Activated B cell treated with CpG ODN at 0.5 μM for 24 hours (primary cell): ENCODE data around the gene RAB35. TPM values are rescaled to one million over a fixed set of nuclear protein-coding genes. Genes with fewer than 3 reads are reported as not detected.

ENCODE experiments used
- ATAC-seq: fragments of 200-7000 bp; cut with Tn5 transposase; one replicate; pipeline ENCODE4 v1.10.0; 2021; ENCODE audit warnings: low read depth, mild to moderate bottlenecking, moderate library complexity
- CTCF ChIA-PET: fragments of 350-600 bp; sonication (Branson Sonifier 250); formaldehyde crosslinking; loops from one replicate; lab custom pipeline; 2021; ENCODE audit warnings: antibody characterized with exemption; lab: Charles Lee
- POLR2A ChIA-PET: fragments of 350-600 bp; sonication (Branson Sonifier 250); formaldehyde crosslinking; loops from one replicate; lab custom pipeline; 2021; ENCODE audit warnings: antibody characterized with exemption; lab: Charles Lee
- DNase-seq: peaks from one replicate; pipeline ENCODE4 v3.0.0; 2022
- H3K27ac Mint-ChIP-seq: one replicate; pipeline ENCODE4 v1.8.0; 2020; ENCODE audit warnings: mixed read lengths
- H3K27me3 Mint-ChIP-seq: one replicate; pipeline ENCODE4 v1.8.0; 2021; ENCODE audit warnings: mixed read lengths
- H3K36me3 Mint-ChIP-seq: one replicate; pipeline ENCODE4 v1.8.0; 2021; ENCODE audit warnings: low read depth, mixed read lengths
- H3K4me1 Mint-ChIP-seq: one replicate; pipeline ENCODE4 v1.8.0; 2021; ENCODE audit warnings: mixed read lengths
- H3K4me3 Mint-ChIP-seq: one replicate; pipeline ENCODE4 v1.8.0; 2020; ENCODE audit warnings: mild to moderate bottlenecking, mixed read lengths
- H3K9me3 Mint-ChIP-seq: one replicate; pipeline ENCODE4 v1.8.0; 2020; ENCODE audit warnings: mixed read lengths
- intact Hi-C: fragments of 100-400 bp; cut with micrococcal nuclease; formaldehyde crosslinking; loops from one replicate; pipeline ENCODE4 v1.15.1; 2024
- total RNA-seq: library from RNA; stranded (reverse); gene quantifications from 2 replicates; pipeline ENCODE4 v1.2.3, GENCODE V29; 2022
- TF ChIP-seq, protein P1 (sequence below): fragments of 200-600 bp; IDR thresholded peaks from one replicate; pipeline ENCODE4 v1.8.0; 2022; ENCODE audit warnings: antibody characterized with exemption, mild to moderate bottlenecking

Gene RAB35
- total RNA-seq, 1 donor from 2014 or later = 45.6 TPM

DNA sequence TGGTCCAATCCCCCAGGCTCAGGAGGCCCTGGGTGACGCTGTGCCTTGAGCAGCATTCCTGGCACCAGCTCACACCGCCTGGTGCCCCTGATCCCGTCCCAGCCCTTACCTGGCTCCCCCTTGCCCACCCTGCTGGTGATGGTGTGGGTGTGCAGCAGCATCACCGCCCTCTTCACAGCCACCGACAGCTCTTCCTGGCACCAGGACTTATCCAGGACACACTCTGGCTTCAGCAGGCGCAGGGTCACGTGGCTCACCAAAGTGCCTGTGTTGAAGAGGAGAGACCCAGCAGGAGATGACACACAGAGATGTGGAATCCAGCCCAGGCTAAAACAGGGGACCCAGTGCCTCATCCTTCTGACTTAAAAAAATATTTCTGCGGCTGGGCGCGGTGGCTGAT is 41.8 kb upstream of the RAB35 start:
- Mint-ChIP-seq H3K4me3 (no peak overlapping the region), H3K9me3 (no peaks in the 10 kb centered on the region), H3K27ac (no peak overlapping the region), H3K27me3 (no peaks in the 10 kb centered on the region), H3K36me3 (peaks cover 97% of the 10 kb centered on the region), H3K4me1 (no peaks in the 10 kb centered on the region)
- CTCF ChIA-PET = no interaction called here
- intact Hi-C loops = no loop called here
- TF ChIP-seq, protein P1, sequence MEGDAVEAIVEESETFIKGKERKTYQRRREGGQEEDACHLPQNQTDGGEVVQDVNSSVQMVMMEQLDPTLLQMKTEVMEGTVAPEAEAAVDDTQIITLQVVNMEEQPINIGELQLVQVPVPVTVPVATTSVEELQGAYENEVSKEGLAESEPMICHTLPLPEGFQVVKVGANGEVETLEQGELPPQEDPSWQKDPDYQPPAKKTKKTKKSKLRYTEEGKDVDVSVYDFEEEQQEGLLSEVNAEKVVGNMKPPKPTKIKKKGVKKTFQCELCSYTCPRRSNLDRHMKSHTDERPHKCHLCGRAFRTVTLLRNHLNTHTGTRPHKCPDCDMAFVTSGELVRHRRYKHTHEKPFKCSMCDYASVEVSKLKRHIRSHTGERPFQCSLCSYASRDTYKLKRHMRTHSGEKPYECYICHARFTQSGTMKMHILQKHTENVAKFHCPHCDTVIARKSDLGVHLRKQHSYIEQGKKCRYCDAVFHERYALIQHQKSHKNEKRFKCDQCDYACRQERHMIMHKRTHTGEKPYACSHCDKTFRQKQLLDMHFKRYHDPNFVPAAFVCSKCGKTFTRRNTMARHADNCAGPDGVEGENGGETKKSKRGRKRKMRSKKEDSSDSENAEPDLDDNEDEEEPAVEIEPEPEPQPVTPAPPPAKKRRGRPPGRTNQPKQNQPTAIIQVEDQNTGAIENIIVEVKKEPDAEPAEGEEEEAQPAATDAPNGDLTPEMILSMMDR = no peak
- POLR2A ChIA-PET = no interaction called here
- DNase-seq (no peak), ATAC-seq (no peak)

DNA sequence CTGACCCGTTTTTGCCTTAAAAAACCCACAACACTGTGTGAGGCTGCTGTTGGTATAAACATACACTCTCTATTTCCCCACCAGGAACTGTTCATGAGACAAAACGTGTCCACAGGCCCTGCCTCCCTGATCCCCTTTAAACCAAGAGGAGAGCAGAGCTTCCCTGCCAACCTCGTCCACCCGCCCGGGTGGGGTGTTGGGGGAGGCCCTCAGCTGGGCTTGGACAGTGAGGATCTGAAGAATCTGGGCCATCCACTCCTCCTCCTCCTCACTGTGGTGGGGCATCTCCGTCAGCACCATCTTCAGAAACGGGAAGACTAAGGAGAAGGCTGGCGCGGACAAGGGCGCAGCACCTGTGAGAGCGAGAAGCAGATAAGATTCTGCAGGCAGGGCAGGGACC is 41.1 kb upstream of the RAB35 start:
- Mint-ChIP-seq H3K27ac (no peak overlapping the region), H3K9me3 (no peaks in the 10 kb centered on the region), H3K4me3 (no peak overlapping the region), H3K27me3 (no peaks in the 10 kb centered on the region), H3K4me1 (no peaks in the 10 kb centered on the region), H3K36me3 (peaks cover 93% of the 10 kb centered on the region)
- ATAC-seq = no peak
- CTCF ChIA-PET = no interaction called here
- TF ChIP-seq, protein P1 = no peak
- POLR2A ChIA-PET = no interaction called here
- intact Hi-C loops = no loop called here
- no peak for DNase-seq

DNA sequence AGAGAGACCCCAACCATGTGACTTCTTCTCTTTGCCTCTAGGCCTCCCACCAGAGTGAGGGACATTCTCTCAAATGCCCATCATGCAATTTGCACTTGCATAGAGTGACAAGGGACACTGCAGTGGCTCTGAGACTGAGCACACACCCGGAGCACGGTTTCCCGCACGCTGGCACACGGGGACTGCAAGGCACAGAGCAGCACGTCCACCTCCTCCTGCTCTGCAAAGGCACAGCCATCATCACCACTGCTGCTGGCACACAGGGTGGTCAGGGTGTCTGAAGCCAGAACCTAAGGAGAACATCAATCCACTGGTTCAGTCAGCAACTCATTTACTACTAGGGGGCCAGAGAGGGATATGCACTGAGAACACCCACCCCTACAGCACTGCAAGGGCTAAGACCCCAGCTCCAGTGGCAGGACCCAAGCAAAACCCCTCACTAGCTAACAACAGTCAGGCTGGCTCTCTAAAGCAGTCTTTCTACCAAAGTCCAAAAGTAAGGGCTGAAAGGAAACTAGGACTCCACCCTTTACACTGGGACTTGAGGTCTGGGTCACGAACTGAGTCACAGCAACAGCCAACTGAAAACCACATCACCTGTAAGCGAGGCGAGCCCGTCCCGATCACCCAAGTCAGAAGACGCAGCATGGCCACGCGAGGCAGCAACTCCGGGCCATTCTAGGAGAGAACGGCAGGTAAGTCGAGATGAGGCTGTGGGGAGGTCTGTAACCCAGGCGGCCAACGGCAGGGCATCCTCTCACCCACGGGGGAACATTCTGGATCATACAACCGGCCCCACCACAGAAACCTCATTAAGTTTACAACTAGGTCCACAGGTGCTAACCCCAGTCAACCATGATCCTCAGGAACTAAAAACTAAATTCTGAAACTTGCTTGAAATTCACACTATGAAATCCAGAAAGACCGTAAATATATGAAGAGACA is 40.0 kb upstream of the RAB35 start:
- no peaks in the 10 kb centered on the region for H3K27me3 Mint-ChIP-seq
- no peaks in the 10 kb centered on the region for H3K9me3 Mint-ChIP-seq
- no peak for DNase-seq
- no peak for ATAC-seq
- H3K36me3 Mint-ChIP-seq = peaks cover 88% of the 10 kb centered on the region
- POLR2A ChIA-PET = no interaction called here
- CTCF ChIA-PET = no interaction called here
- H3K4me3 Mint-ChIP-seq = no peak overlapping the region
- no peak overlapping the region for H3K27ac Mint-ChIP-seq
- H3K4me1 Mint-ChIP-seq = no peaks in the 10 kb centered on the region
- TF ChIP-seq, protein P1 = no peak
- intact Hi-C loops = no loop called here

DNA sequence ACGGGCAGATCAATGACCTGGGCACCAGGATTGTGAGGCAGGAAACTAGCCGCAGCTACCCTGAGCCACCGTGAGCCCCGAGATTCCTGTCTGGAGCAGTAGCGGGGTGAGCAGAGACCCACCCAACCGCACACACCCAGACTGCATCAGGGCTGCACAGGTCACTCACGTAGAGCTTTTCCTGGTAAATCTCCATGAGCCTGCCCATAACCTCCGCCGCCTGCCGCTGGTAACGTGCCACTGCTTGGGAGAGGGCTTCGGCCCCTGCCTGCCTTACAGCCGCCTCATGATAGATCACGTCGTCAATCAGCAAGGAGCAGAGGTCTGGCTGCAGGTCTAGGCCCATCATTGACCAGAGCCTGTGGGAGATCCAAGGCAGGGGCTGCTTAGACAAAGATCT is 38.5 kb upstream of the RAB35 start:
- ChIA-PET POLR2A (no interaction called here), CTCF (no interaction called here)
- H3K9me3 Mint-ChIP-seq = no peaks in the 10 kb centered on the region
- TF ChIP-seq, protein P1 = no peak
- intact Hi-C loops = no loop called here
- no peak for ATAC-seq
- DNase-seq = no peak
- no peak overlapping the region for H3K4me3 Mint-ChIP-seq
- H3K4me1 Mint-ChIP-seq = no peaks in the 10 kb centered on the region
- H3K27me3 Mint-ChIP-seq = no peaks in the 10 kb centered on the region
- no peak overlapping the region for H3K27ac Mint-ChIP-seq
- peaks cover 86% of the 10 kb centered on the region for H3K36me3 Mint-ChIP-seq

DNA sequence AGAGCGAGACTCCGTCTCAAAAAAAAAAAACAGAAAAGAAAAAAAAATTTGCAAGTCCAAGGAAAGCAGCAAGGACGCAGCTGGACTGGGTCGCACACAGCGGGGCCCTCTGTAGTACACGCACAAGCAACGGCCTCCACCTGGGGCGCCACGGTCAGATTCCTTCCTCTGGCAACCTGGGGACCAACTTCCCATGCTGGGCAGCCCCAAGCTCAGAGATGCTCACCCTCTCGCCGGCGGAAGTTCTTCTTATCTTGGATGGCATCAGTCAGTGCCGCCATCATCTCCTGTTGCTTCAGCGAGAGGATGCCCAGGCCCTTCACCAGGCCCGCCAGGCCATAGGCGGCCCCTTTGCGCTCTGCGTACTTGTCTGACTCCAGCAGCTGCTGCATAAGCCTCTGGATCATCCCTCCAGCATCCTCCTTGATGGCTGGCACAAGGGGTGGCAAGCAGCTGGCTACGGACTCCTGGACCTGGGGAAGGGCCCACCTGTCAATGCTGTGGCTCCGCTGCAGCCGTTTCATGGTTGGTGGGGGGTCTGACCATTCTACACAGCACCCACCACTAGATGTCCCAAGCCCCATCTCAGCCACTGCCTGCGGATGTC is 34.5 kb upstream of the RAB35 start:
- ChIA-PET CTCF (no interaction called here), POLR2A (interaction anchor here (0.5 to 0.7 kb wide), 3 partner anchors 16 to 137 kb away, joined by 3 to 10 read pairs (median 4); no protein-coding TSS in a partner anchor)
- Mint-ChIP-seq H3K4me1 (no peaks in the 10 kb centered on the region), H3K27me3 (no peaks in the 10 kb centered on the region), H3K36me3 (peaks cover 82% of the 10 kb centered on the region), H3K27ac (no peak overlapping the region), H3K9me3 (no peaks in the 10 kb centered on the region), H3K4me3 (no peak overlapping the region)
- ATAC-seq = no peak
- intact Hi-C loops = no loop called here
- TF ChIP-seq, protein P1 = no peak
- no peak for DNase-seq
